Measurements from ENCODE around the gene THAP12. TPM values are rescaled to one million over a fixed set of nuclear protein-coding genes. Genes with fewer than 3 reads are reported as not detected.

Gene THAP12
- total RNA-seq, 5 donors from 2014 or later (not counting 1 experiment from before 2014, with no cell fraction given) = 41.0 to 51.3 (median 49.0) TPM

DNA sequence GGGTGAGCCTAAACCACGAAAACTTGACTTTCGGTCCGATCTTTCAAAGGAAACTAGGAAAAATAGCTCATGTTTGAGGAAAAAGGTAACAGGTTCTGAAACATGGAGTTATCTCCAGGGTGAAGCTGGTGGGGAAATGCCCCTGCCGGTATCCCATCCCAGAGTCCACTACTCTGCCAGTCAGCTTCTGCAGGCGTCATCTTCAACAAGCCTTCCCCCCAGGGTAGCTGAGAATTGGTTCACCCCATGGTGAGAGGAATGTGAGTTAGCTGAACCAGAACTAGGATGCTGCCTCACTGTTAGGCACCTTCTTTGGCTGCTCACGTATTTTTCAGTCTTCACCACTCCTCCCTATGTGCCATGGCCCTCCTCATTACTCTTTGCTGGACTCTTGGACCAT lies 1.3 kb upstream of the THAP12 start:
- no peak for DNase-seq
- Histone ChIP-seq H3K27ac (ENCODE audit: low read length) (no peak overlapping the region), H3K4me1 (ENCODE audit: control insufficient read depth in 1 of 2, extremely low read depth in 1 of 2, insufficient read depth in 2 of 2, low read length in 2 of 2) (peaks cover 10 to 38% of the 10 kb centered on the region in 2 experiments), H3K36me3 (ENCODE audit: control insufficient read depth in 2 of 2, extremely low read depth in 1 of 2, insufficient read depth in 1 of 2, low read length in 1 of 2) (no peaks in the 10 kb centered on the region), H3K9me3 (no peaks in the 10 kb centered on the region), H3K27me3 (replicated peaks in 1 of 2; ENCODE audit: control insufficient read depth in 2 of 2, extremely low read depth in 1 of 2, insufficient read depth in 2 of 2, low read length in 1 of 2) (no peaks in the 10 kb centered on the region), H3K4me3 (ENCODE audit: control insufficient read depth in 1 of 2, extremely low read depth in 1 of 2, low read length in 1 of 2) (no peak overlapping the region)
- peaks cover 56 to 65% (median 59%) of the 10 kb centered on the region in 3 donors for H3K4me1 Mint-ChIP-seq
- peak overlapping the region; percentile 91 to 95 (median 95) for H3K4me3 Mint-ChIP-seq
- no peaks in the 10 kb centered on the region for H3K27me3 Mint-ChIP-seq
- H3K9me3 Mint-ChIP-seq = no peaks in the 10 kb centered on the region
- H3K36me3 Mint-ChIP-seq = peaks cover 14% of the 10 kb centered on the region
- POLR2A ChIA-PET = interaction anchor here (0.5 to 0.6 kb wide), 2 partner anchors 86 to 983 kb away, joined by 3 to 5 read pairs; no protein-coding TSS in a partner anchor
- 93% methylated on average over 4 of the region's 6 CpGs for WGBS (ENCODE audit: insufficient coverage)
- ATAC-seq (replicated peaks in 1 of 4) = no peak
- H3K27ac Mint-ChIP-seq = no peak overlapping the region
- CTCF ChIA-PET = no interaction called here

DNA sequence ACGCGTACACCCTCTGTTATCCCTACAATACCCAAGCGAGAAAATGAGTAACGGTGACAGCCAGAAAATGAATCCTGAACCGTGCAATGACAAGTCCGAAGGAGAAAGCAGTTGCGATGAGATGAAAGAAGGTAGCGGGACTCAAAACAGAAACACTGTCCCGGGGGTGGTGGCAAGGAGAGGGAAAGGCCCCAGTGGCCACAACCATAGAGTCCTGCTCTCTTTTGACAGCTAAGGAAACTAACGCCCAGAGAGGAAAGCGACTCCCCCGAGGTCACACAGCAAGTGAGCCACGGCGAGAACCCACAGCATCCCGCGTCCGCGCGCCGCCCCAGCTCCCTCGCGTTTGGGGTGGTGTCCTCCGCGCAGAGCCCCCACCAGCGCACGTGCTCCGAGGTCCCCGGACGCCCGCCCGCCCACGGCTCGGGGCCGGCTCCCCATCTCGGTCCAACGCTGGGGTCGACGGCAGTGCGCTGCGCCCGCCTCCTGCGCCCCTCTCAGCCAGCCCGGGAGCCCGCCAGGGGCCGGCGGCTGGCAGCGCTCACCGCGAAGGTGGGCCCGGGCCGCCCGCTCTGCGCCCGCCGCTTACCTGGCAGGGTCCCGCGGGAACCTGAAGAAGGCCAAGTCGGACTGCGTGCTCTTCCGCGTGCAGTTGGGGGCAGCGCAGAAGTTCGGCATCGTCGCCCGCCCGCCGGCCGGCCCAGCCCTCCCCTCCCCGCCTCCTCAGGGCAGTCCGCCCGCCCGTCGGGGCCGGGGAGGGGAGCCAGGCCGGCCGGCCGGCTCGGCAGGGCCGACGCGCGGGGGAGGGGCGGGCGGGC lies 564 bp downstream of the THAP12 start:
- Mint-ChIP-seq H3K36me3 (peaks cover 3% of the 10 kb centered on the region), H3K27me3 (no peaks in the 10 kb centered on the region), H3K9me3 (no peaks in the 10 kb centered on the region), H3K4me3 (peak overlapping the region; percentile 91 to 95 (median 92)), H3K27ac (peak overlapping the region; percentile 87 to 89), H3K4me1 (peaks cover 69 to 74% (median 74%) of the 10 kb centered on the region in 3 donors)
- Histone ChIP-seq H3K9me3 (no peaks in the 10 kb centered on the region), H3K27me3 (replicated peaks in 1 of 2; ENCODE audit: control insufficient read depth in 2 of 2, extremely low read depth in 1 of 2, insufficient read depth in 2 of 2, low read length in 1 of 2) (no peaks in the 10 kb centered on the region), H3K36me3 (ENCODE audit: control insufficient read depth in 2 of 2, extremely low read depth in 1 of 2, insufficient read depth in 1 of 2, low read length in 1 of 2) (no peaks in the 10 kb centered on the region), H3K4me3 (ENCODE audit: control insufficient read depth in 1 of 2, extremely low read depth in 1 of 2, low read length in 1 of 2) (peak overlapping the region; percentile 71 to 75), H3K27ac (ENCODE audit: low read length) (peak overlapping the region; percentile 17), H3K4me1 (ENCODE audit: control insufficient read depth in 1 of 2, extremely low read depth in 1 of 2, insufficient read depth in 2 of 2, low read length in 2 of 2) (peaks cover 10 to 38% of the 10 kb centered on the region in 2 experiments)
- WGBS (ENCODE audit: insufficient coverage) = 0% methylated on average over 79 of the region's 85 CpGs
- POLR2A ChIA-PET = no interaction called here
- peak; percentile 39 to 54 (median 45) for ATAC-seq (replicated peaks in 1 of 4)
- DNase-seq = peak in 32 of 35 experiments; percentile 8 to 72 (median 34)
- CTCF ChIA-PET = interaction anchor here in 1 of 2 donors (0.5 kb wide), 1 partner anchor 20 kb away, joined by 4 read pairs; no protein-coding TSS in a partner anchor

DNA sequence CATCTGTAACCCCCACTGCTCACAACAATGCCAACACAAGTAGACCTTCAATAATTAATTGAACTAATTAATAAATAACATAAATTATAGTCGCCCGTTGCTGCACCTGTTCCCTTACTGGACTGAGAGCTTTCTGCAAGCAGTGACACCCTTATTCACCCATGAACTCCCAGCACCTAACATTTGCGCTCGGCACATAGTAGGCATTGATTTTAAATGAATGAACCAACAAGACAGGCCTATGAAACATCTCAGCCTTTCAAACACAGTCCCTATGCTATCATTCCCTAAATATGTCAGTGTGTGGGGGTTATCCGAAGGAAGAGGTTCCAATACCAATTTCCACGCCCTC lies 1.1 kb downstream of the THAP12 start:
- CTCF ChIA-PET = interaction anchor here in 1 of 2 donors (0.5 kb wide), 1 partner anchor 19 kb away, joined by 4 read pairs; no protein-coding TSS in a partner anchor
- peaks cover 10 to 38% of the 10 kb centered on the region in 2 experiments for H3K4me1 ChIP-seq (ENCODE audit: control insufficient read depth in 1 of 2, extremely low read depth in 1 of 2, insufficient read depth in 2 of 2, low read length in 2 of 2)

DNA sequence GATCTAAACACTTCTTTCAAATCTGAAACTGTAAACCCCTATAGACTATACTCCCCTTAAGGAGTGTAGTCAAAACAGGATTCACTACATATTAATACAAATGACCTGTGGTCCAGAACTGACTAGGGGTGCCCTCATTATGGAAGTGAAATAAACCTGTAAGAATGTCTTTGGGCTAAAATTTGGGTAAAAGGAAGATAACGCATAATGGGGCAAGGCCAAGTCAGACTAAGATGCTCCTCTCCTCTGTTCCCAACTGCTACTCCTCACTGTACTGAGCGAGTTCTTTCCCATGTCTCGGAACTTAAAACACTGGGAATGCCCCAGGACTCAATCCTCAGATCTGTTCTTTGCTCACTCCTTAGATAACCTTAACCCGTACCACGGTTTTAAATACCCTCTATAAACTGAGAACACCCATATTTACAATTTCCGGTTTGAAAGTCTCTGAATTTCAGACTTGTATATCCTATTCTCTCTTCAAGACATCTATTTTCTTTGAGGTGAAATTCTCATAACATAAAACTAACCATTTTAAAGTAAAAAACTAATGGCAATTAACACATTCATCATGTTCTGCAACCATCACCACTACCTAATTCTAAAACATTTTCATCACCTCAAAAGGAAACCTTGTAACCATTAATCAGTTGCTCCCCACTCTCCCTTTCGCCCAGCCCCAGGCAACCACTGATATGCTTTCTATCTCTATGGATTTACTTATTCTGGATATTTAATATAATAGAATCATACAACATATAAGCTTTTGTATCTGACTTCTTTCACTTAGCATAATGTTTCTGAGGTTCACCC lies 4.0 kb downstream of the THAP12 start:
- H3K27ac Mint-ChIP-seq = peak overlapping the region; percentile 6 to 31
- Histone ChIP-seq H3K9me3 (no peaks in the 10 kb centered on the region), H3K4me1 (ENCODE audit: control insufficient read depth in 1 of 2, extremely low read depth in 1 of 2, insufficient read depth in 2 of 2, low read length in 2 of 2) (peaks cover 10 to 29% of the 10 kb centered on the region in 2 experiments), H3K27me3 (replicated peaks in 1 of 2; ENCODE audit: control insufficient read depth in 2 of 2, extremely low read depth in 1 of 2, insufficient read depth in 2 of 2, low read length in 1 of 2) (no peaks in the 10 kb centered on the region), H3K4me3 (ENCODE audit: control insufficient read depth in 1 of 2, extremely low read depth in 1 of 2, low read length in 1 of 2) (no peak overlapping the region), H3K27ac (ENCODE audit: low read length) (no peak overlapping the region), H3K36me3 (ENCODE audit: control insufficient read depth in 2 of 2, extremely low read depth in 1 of 2, insufficient read depth in 1 of 2, low read length in 1 of 2) (no peaks in the 10 kb centered on the region)
- H3K4me1 Mint-ChIP-seq = peaks cover 71 to 77% (median 72%) of the 10 kb centered on the region in 3 donors
- no peaks in the 10 kb centered on the region for H3K36me3 Mint-ChIP-seq
- WGBS (ENCODE audit: insufficient coverage) = 50% methylated on average over 4 of the region's 7 CpGs
- H3K27me3 Mint-ChIP-seq = no peaks in the 10 kb centered on the region
- ChIA-PET CTCF (no interaction called here), POLR2A (no interaction called here)
- H3K4me3 Mint-ChIP-seq = no peak overlapping the region
- ATAC-seq (replicated peaks in 1 of 4) (no peak), DNase-seq (no peak)
- H3K9me3 Mint-ChIP-seq = no peaks in the 10 kb centered on the region

More for the DNA sequence above, 1.1 kb downstream of the THAP12 start:
- POLR2A ChIA-PET = no interaction called here
- no peaks in the 10 kb centered on the region for H3K27me3 Mint-ChIP-seq
- Histone ChIP-seq H3K27ac (ENCODE audit: low read length) (peak overlapping the region; percentile 17), H3K27me3 (replicated peaks in 1 of 2; ENCODE audit: control insufficient read depth in 2 of 2, extremely low read depth in 1 of 2, insufficient read depth in 2 of 2, low read length in 1 of 2) (no peaks in the 10 kb centered on the region), H3K36me3 (ENCODE audit: control insufficient read depth in 2 of 2, extremely low read depth in 1 of 2, insufficient read depth in 1 of 2, low read length in 1 of 2) (no peaks in the 10 kb centered on the region), H3K4me3 (ENCODE audit: control insufficient read depth in 1 of 2, extremely low read depth in 1 of 2, low read length in 1 of 2) (peak overlapping the region; percentile 71 to 75), H3K9me3 (no peaks in the 10 kb centered on the region)
- no peak for DNase-seq
- H3K36me3 Mint-ChIP-seq = no peaks in the 10 kb centered on the region
- H3K4me3 Mint-ChIP-seq = peak overlapping the region; percentile 88 to 95 (median 92)
- peak overlapping the region; percentile 87 to 89 for H3K27ac Mint-ChIP-seq
- no CpG with 5 or more reads among the region's 6 CpGs for WGBS (ENCODE audit: insufficient coverage)
- ATAC-seq (replicated peaks in 1 of 4) = no peak
- H3K9me3 Mint-ChIP-seq = no peaks in the 10 kb centered on the region
- peaks cover 74 to 79% (median 78%) of the 10 kb centered on the region in 3 donors for H3K4me1 Mint-ChIP-seq

DNA sequence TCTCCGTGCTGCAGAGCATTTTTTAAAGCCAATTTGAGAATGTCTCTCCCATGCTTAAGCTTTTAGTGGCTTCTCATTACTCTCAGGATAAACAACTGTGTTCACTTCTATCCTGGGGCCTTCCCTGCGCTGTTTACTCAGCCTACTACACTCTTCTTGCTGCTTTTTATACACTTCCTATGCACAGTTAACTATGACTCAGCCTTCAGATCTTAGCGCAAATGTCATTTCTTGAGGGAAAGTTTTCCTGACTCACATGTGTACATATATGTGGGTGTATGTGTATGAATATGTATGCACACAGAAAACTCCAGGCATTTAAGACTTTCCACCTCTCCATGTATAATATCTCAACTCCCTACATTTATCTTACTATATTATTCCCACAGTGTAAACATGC lies 9.8 kb downstream of the THAP12 start:
- Histone ChIP-seq H3K4me1 (ENCODE audit: control insufficient read depth in 1 of 2, extremely low read depth in 1 of 2, insufficient read depth in 2 of 2, low read length in 2 of 2) (peaks cover 4 to 11% of the 10 kb centered on the region in 2 experiments), H3K27me3 (replicated peaks in 1 of 2; ENCODE audit: control insufficient read depth in 2 of 2, extremely low read depth in 1 of 2, insufficient read depth in 2 of 2, low read length in 1 of 2) (no peaks in the 10 kb centered on the region), H3K36me3 (ENCODE audit: control insufficient read depth in 2 of 2, extremely low read depth in 1 of 2, insufficient read depth in 1 of 2, low read length in 1 of 2) (no peaks in the 10 kb centered on the region), H3K27ac (ENCODE audit: low read length) (no peak overlapping the region), H3K4me3 (ENCODE audit: control insufficient read depth in 1 of 2, extremely low read depth in 1 of 2, low read length in 1 of 2) (no peak overlapping the region), H3K9me3 (no peaks in the 10 kb centered on the region)
- no peak for DNase-seq
- POLR2A ChIA-PET = no interaction called here
- Mint-ChIP-seq H3K4me1 (peaks cover 72 to 74% (median 74%) of the 10 kb centered on the region in 3 donors), H3K27me3 (no peaks in the 10 kb centered on the region), H3K4me3 (no peak overlapping the region), H3K27ac (peak overlapping the region in 1 of 2 donors; percentile 62), H3K9me3 (no peaks in the 10 kb centered on the region), H3K36me3 (no peaks in the 10 kb centered on the region)
- CTCF ChIA-PET = no interaction called here
- WGBS (ENCODE audit: insufficient coverage) = 23% methylated on average over 2 of the region's 3 CpGs
- ATAC-seq (replicated peaks in 1 of 4) = peak in 3 of 4 experiments; percentile 52 to 73 (median 60)

DNA sequence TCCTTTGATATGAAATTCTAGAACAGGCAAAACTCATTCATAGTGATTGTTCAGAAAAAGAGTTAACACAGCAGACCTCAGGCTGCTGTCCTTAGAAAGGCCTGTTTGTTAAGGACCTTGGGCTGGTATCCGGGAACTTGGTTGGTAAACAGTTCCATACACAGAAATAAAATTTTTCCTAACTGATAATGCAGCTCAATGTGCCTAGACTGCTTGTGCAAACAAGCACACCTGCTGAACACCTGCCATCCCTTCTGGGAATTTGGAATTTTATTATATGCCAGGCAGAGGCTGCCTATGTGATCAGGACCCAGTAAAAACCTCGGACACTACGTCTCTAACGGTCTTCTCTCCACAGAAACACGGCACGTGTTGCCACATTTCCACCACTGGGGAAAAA lies 11.5 kb downstream of the THAP12 start:
- Mint-ChIP-seq H3K4me3 (no peak overlapping the region), H3K27me3 (no peaks in the 10 kb centered on the region), H3K9me3 (no peaks in the 10 kb centered on the region), H3K4me1 (peaks cover 65 to 69% (median 68%) of the 10 kb centered on the region in 3 donors), H3K27ac (no peak overlapping the region), H3K36me3 (peaks cover 9% of the 10 kb centered on the region)
- Histone ChIP-seq H3K27ac (ENCODE audit: low read length) (no peak overlapping the region), H3K9me3 (no peaks in the 10 kb centered on the region), H3K4me3 (ENCODE audit: control insufficient read depth in 1 of 2, extremely low read depth in 1 of 2, low read length in 1 of 2) (no peak overlapping the region), H3K27me3 (replicated peaks in 1 of 2; ENCODE audit: control insufficient read depth in 2 of 2, extremely low read depth in 1 of 2, insufficient read depth in 2 of 2, low read length in 1 of 2) (no peaks in the 10 kb centered on the region), H3K4me1 (ENCODE audit: control insufficient read depth in 1 of 2, extremely low read depth in 1 of 2, insufficient read depth in 2 of 2, low read length in 2 of 2) (peaks cover 4 to 11% of the 10 kb centered on the region in 2 experiments), H3K36me3 (ENCODE audit: control insufficient read depth in 2 of 2, extremely low read depth in 1 of 2, insufficient read depth in 1 of 2, low read length in 1 of 2) (no peaks in the 10 kb centered on the region)
- ChIA-PET POLR2A (no interaction called here), CTCF (no interaction called here)
- ATAC-seq (replicated peaks in 1 of 4) = no peak
- WGBS (ENCODE audit: insufficient coverage) = 97% methylated on average over 6 of the region's 6 CpGs
- DNase-seq = no peak

Measured in T-cell (primary cell).